PC-3 (cell line): ENCODE measurements around the gene PRKCE. TPM values are rescaled to one million over a fixed set of nuclear protein-coding genes. Genes with fewer than 3 reads are reported as not detected.

ENCODE experiments used
- ATAC-seq: fragments of 200-7000 bp; cut with Tn5 transposase; 2 replicates; pipeline ENCODE4 v1.9.1; 2020; ENCODE audit warnings: mild to moderate bottlenecking, moderate library complexity
- BruUV-seq: library from RNA; stranded (reverse); fragments of 400-500 nt; replicated peaks from 2 replicates; lab custom pipeline; 2021; lab: Mats Ljungman, UMichigan
- CTCF ChIA-PET: fragments of 300-600 bp; sonication (Branson Sonifier 250); formaldehyde crosslinking; loops from one replicate; lab custom pipeline; 2022; ENCODE audit warnings: antibody characterized with exemption; lab: Charles Lee
- POLR2A ChIA-PET: fragments of 300-600 bp; sonication (Branson Sonifier 250); formaldehyde crosslinking; loops from one replicate; lab custom pipeline; 2022; ENCODE audit warnings: antibody characterized with exemption; ENCODE audit not compliant: unreplicated experiment; lab: Charles Lee
- DNase-seq: peaks from one replicate; pipeline ENCODE4 v3.0.0-alpha.2; 2015
- H2AFZ ChIP-seq: fragments of 300-600 bp; sonication (generic); 2 replicates; pipeline ENCODE4 v1.6.0; 2016; ENCODE audit warnings: antibody characterized with exemption, low read length
- H3F3A ChIP-seq: fragments of 300-600 bp; sonication (generic); one replicate; pipeline ENCODE4 v1.6.0; 2017; ENCODE audit warnings: antibody characterized with exemption, low read length, control low read depth, mild to moderate bottlenecking; ENCODE audit not compliant: unreplicated experiment
- H3K27ac ChIP-seq: fragments of 300-600 bp; sonication (generic); 2 replicates; pipeline ENCODE4 v1.5.1; 2016; ENCODE audit warnings: mild to moderate bottlenecking, low read length
- H3K27me3 ChIP-seq: fragments of 300-600 bp; sonication (generic); 2 replicates; pipeline ENCODE4 v1.6.1; 2016; ENCODE audit warnings: low read length, mixed read lengths
- H3K36me3 ChIP-seq: fragments of 300-600 bp; sonication (generic); 2 replicates; pipeline ENCODE4 v1.6.1; 2016; ENCODE audit warnings: low read depth, mixed run types, low read length, mixed read lengths
- H3K4me1 ChIP-seq: fragments of 300-600 bp; sonication (generic); 2 replicates; pipeline ENCODE4 v1.5.1; 2016; ENCODE audit warnings: low read length; ENCODE audit not compliant: insufficient read depth
- H3K4me2 ChIP-seq: fragments of 300-600 bp; sonication (generic); 2 replicates; pipeline ENCODE4 v1.6.0; 2016; ENCODE audit warnings: low read length
- H3K4me3 ChIP-seq: fragments of 300-600 bp; sonication (generic); 2 replicates; pipeline ENCODE4 v1.5.1; 2016; ENCODE audit warnings: mild to moderate bottlenecking, low read length, mixed read lengths
- H3K79me2 ChIP-seq: fragments of 300-600 bp; sonication (generic); 2 replicates; pipeline ENCODE4 v1.6.1; 2017; ENCODE audit warnings: low read length, mixed read lengths
- H3K9ac ChIP-seq: fragments of 300-600 bp; sonication (generic); 2 replicates; pipeline ENCODE4 v1.6.0; 2016; ENCODE audit warnings: mild to moderate bottlenecking, low read length
- H3K9me2 ChIP-seq: fragments of 300-600 bp; sonication (generic); replicated peaks from 2 replicates; pipeline ENCODE4 v1.6.1; 2016; ENCODE audit warnings: mixed run types, low read length, mixed read lengths
- H3K9me3 ChIP-seq: fragments of 300-600 bp; sonication (generic); 2 replicates; pipeline ENCODE4 v1.6.1; 2016; ENCODE audit warnings: low read length, mixed read lengths
- H4K20me1 ChIP-seq: fragments of 300-600 bp; sonication (generic); 2 replicates; pipeline ENCODE4 v1.6.1; 2016; ENCODE audit warnings: low read length, mixed read lengths
- CTCF ChIP-seq: fragments of 300-600 bp; sonication (generic); conservative IDR thresholded peaks from 2 replicates; pipeline ENCODE4 v1.5.1; 2017; ENCODE audit warnings: antibody characterized with exemption, low read depth, mild to moderate bottlenecking, low read length
- EZH2 ChIP-seq: fragments of 300-600 bp; sonication (generic); IDR thresholded peaks from one replicate; pipeline ENCODE4 v1.6.1; 2017; ENCODE audit warnings: antibody characterized with exemption, mild to moderate bottlenecking, low read length; ENCODE audit not compliant: unreplicated experiment
- EZH2phosphoT487 ChIP-seq: fragments of 300-600 bp; sonication (generic); IDR thresholded peaks from 2 replicates; pipeline ENCODE4 v1.6.1; 2018; ENCODE audit warnings: mild to moderate bottlenecking, antibody characterized with exemption, low read length, borderline replicate concordance
- intact Hi-C: fragments of 100-400 bp; cut with micrococcal nuclease; formaldehyde crosslinking; loops from 2 replicates; pipeline ENCODE4 v1.9.0; 2023
- total RNA-seq: library from RNA; depleted of rRNA; stranded (reverse); fragments of >200 nt; gene quantifications from 2 replicates; pipeline ENCODE4 v1.2.3, GENCODE V29; 2014

PRKCE gene
- total RNA-seq, 1 experiment from 2014 or later: 7.0 TPM

GRCh38 chr2:46210063-46210462 lies 558.6 kb downstream of the PRKCE start:
- H3K27me3 ChIP-seq: no peaks in the 10 kb centered on the region
- no peak for DNase-seq
- H3K36me3 ChIP-seq: no peaks in the 10 kb centered on the region
- no peaks in the 10 kb centered on the region for H3K9me2 ChIP-seq
- ChIA-PET POLR2A (no interaction called here), CTCF (no interaction called here)
- no TSS peak for BruUV-seq
- no peak for TF ChIP-seq EZH2
- no peak for TF ChIP-seq CTCF
- TF ChIP-seq EZH2phosphoT487: no peak
- ATAC-seq: no peak
- no peak overlapping the region for H3K4me2 ChIP-seq
- H3K79me2 ChIP-seq: no peaks in the 10 kb centered on the region
- intact Hi-C loops: no loop called here
- no peaks in the 10 kb centered on the region for H3F3A ChIP-seq
- H3K4me1 ChIP-seq: no peaks in the 10 kb centered on the region
- no peak overlapping the region for H3K9ac ChIP-seq
- no peak overlapping the region for H3K4me3 ChIP-seq
- H4K20me1 ChIP-seq: no peaks in the 10 kb centered on the region
- H2AFZ ChIP-seq: no peak overlapping the region
- no peak overlapping the region for H3K27ac ChIP-seq
- H3K9me3 ChIP-seq: no peaks in the 10 kb centered on the region

- no TSS peak for BruUV-seq
These were observed 560.0 kb downstream of the PRKCE start for GRCh38 chr2:46211461-46211860.

More at GRCh38 chr2:46211461-46211860, 560.0 kb downstream of the PRKCE start:
- H2AFZ ChIP-seq: no peak overlapping the region
- H3K4me2 ChIP-seq: no peak overlapping the region
- no peak overlapping the region for H3K27ac ChIP-seq
- H4K20me1 ChIP-seq: no peaks in the 10 kb centered on the region
- H3K9me2 ChIP-seq: no peaks in the 10 kb centered on the region
- H3F3A ChIP-seq: no peaks in the 10 kb centered on the region
- H3K9me3 ChIP-seq: no peaks in the 10 kb centered on the region
- ChIA-PET CTCF (no interaction called here), POLR2A (no interaction called here)
- no peaks in the 10 kb centered on the region for H3K27me3 ChIP-seq
- TF ChIP-seq EZH2phosphoT487 (no peak), CTCF (no peak), EZH2 (no peak)
- DNase-seq: no peak
- no peaks in the 10 kb centered on the region for H3K36me3 ChIP-seq
- H3K79me2 ChIP-seq: no peaks in the 10 kb centered on the region
- H3K4me1 ChIP-seq: peaks cover 6% of the 10 kb centered on the region
- no peak overlapping the region for H3K9ac ChIP-seq
- no peak for ATAC-seq
- intact Hi-C loops: no loop called here
- no peak overlapping the region for H3K4me3 ChIP-seq
